HCT116 (cell line): ENCODE measurements around the gene RRAD. TPM values are rescaled to one million over a fixed set of nuclear protein-coding genes. Genes with fewer than 3 reads are reported as not detected.

ENCODE experiments used
- ATAC-seq: fragments of 200-7000 bp; cut with Tn5 transposase; 2 replicates; pipeline ENCODE4 v1.9.1; 2020; ENCODE audit warnings: mild to moderate bottlenecking, moderate library complexity
- BruUV-seq: library from RNA; stranded (reverse); fragments of 400-500 nt; replicated peaks from 2 replicates; lab custom pipeline; 2021; lab: Mats Ljungman, UMichigan
- CTCF ChIA-PET: fragments of 300-600 bp; sonication (Branson Sonifier 250); formaldehyde crosslinking; loops from one replicate; lab custom pipeline; 2021; ENCODE audit warnings: antibody characterized with exemption; lab: Charles Lee
- POLR2A ChIA-PET: fragments of 300-600, 350-600 bp; sonication (Branson Sonifier 250); formaldehyde crosslinking; loops from one replicate; lab custom pipeline; 2021; ENCODE audit warnings: antibody characterized with exemption; lab: Charles Lee
- RAD21 ChIA-PET, 2 experiments: fragments of 300-600 bp; sonication (Branson Sonifier 250); formaldehyde crosslinking; loops; one replicate each; lab custom pipeline; 2023; ENCODE audit warnings: low total read pairs in 2 of 2; ENCODE audit not compliant: uncharacterized antibody in 2 of 2, unreplicated experiment in 2 of 2, low non-redundant PET in 1 of 2; lab: Charles Lee
- DNase-seq: peaks from one replicate; pipeline ENCODE4 v3.0.0-alpha.2; 2010; ENCODE audit warnings: low read depth, low spot score
- H2AFZ ChIP-seq: fragments of 200-600 bp; shearing (Covaris generic), sonication (generic); 2 replicates; pipeline ENCODE4 v1.6.1; 2017; ENCODE audit warnings: low read depth, mixed run types, mixed read lengths, antibody characterized with exemption, low read length; ENCODE audit not compliant: poor library complexity, severe bottlenecking
- H3K27ac ChIP-seq: 2 replicates; pipeline ENCODE4 v1.5.1; 2012; ENCODE audit warnings: low read depth, low read length
- H3K27me3 ChIP-seq: fragments of 200-600 bp; sonication (generic); 2 replicates; pipeline ENCODE4 v1.6.1; 2016; ENCODE audit warnings: mixed run types, low read length, mixed read lengths; ENCODE audit not compliant: insufficient read depth
- H3K36me3 ChIP-seq, 2 experiments: fragments of 200-500 bp in 1 of 2; fragments of 200-600 bp in 1 of 2; sonication (Bioruptor generic) in 1 of 2; sonication (generic) in 1 of 2; 2 replicates each; pipeline versions ENCODE4 v1.5.1 to v1.6.1; 2014 to 2016; ENCODE audit warnings: low read length in 2 of 2, inconsistent platforms in 1 of 2, mixed read lengths in 1 of 2, mixed run types in 1 of 2; ENCODE audit not compliant: insufficient read depth in 2 of 2, control insufficient read depth in 1 of 2
- H3K4me1 ChIP-seq, 2 experiments: fragments of 200-600 bp in 1 of 2; sonication (generic) in 1 of 2; 2 replicates each; pipeline versions ENCODE4 v1.5.1 to v1.6.1; 2012 to 2017; ENCODE audit warnings: low read length in 2 of 2, inconsistent platforms in 1 of 2, mild to moderate bottlenecking in 1 of 2, mixed read lengths in 1 of 2, mixed run types in 1 of 2, moderate library complexity in 1 of 2; ENCODE audit not compliant: insufficient read depth in 2 of 2, control insufficient read depth in 1 of 2
- H3K4me2 ChIP-seq: fragments of 200-600 bp; sonication (generic); 2 replicates; pipeline ENCODE4 v1.6.1; 2017; ENCODE audit warnings: mixed run types, low read length, mixed read lengths
- H3K4me3 ChIP-seq, 2 experiments: fragments of 200-600 bp in 1 of 2; sonication (generic) in 1 of 2; replicated peaks in 1 of 2; 2 replicates each; pipeline ENCODE4 v1.5.1; 2011 to 2016; ENCODE audit warnings: low read length in 2 of 2, control low read depth in 1 of 2, low read depth in 1 of 2, mild to moderate bottlenecking in 1 of 2, mixed read lengths in 1 of 2, mixed run types in 1 of 2
- H3K79me2 ChIP-seq: fragments of 200-600 bp; sonication (generic); 2 replicates; pipeline ENCODE4 v1.6.1; 2017; ENCODE audit warnings: mild to moderate bottlenecking, mixed run types, low read length, moderate library complexity, mixed read lengths; ENCODE audit not compliant: insufficient read depth
- H3K9ac ChIP-seq: fragments of 200-600 bp; sonication (generic); 2 replicates; pipeline ENCODE4 v1.6.1; 2016; ENCODE audit warnings: low read length, mixed read lengths
- H3K9me2 ChIP-seq: fragments of 200-600 bp; sonication (generic), shearing (Covaris generic); 2 replicates; pipeline ENCODE4 v1.6.1; 2017; ENCODE audit warnings: mixed run types, mild to moderate bottlenecking, moderate library complexity; ENCODE audit not compliant: insufficient read depth
- H3K9me3 ChIP-seq, 2 experiments: fragments of 200-500 bp in 1 of 2; fragments of 200-600 bp in 1 of 2; sonication (Bioruptor generic) in 1 of 2; sonication (generic) in 1 of 2; 2 replicates each; pipeline ENCODE4 v1.6.1; 2014 to 2017; ENCODE audit warnings: low read length in 2 of 2, mixed read lengths in 2 of 2, inconsistent platforms in 1 of 2, low read depth in 1 of 2, mild to moderate bottlenecking in 1 of 2, mixed run types in 1 of 2, moderate library complexity in 1 of 2; ENCODE audit not compliant: control insufficient read depth in 1 of 2, insufficient read depth in 1 of 2
- H4K20me1 ChIP-seq: fragments of 200-600 bp; sonication (generic), shearing (Covaris generic); 2 replicates; pipeline ENCODE4 v1.6.1; 2017; ENCODE audit warnings: mixed run types, mild to moderate bottlenecking, moderate library complexity; ENCODE audit not compliant: insufficient read depth
- CBX3 ChIP-seq: IDR thresholded peaks from 2 replicates; pipeline ENCODE4 v1.6.1; 2012; ENCODE audit warnings: low read depth
- CEBPB ChIP-seq: IDR thresholded peaks from 2 replicates; pipeline ENCODE4 v1.6.1; 2012; ENCODE audit warnings: low read depth
- ELF1 ChIP-seq: IDR thresholded peaks from 2 replicates; pipeline ENCODE4 v1.6.1; 2012; ENCODE audit warnings: low read depth, borderline replicate concordance
- EZH2 ChIP-seq: fragments of 200-600 bp; sonication (generic); IDR thresholded peaks from 2 replicates; pipeline ENCODE4 v1.6.1; 2017; ENCODE audit warnings: antibody characterized with exemption, mixed run types
- FOSL1 ChIP-seq: IDR thresholded peaks from 2 replicates; pipeline ENCODE4 v1.6.1; 2012; ENCODE audit warnings: low read depth
- JUND ChIP-seq: IDR thresholded peaks from 2 replicates; pipeline ENCODE4 v1.6.1; 2012
- POLR2AphosphoS5 ChIP-seq: IDR thresholded peaks from 2 replicates; pipeline ENCODE4 v1.6.1; 2011; ENCODE audit warnings: mild to moderate bottlenecking, low read depth, low read length, moderate library complexity
- RAD21 ChIP-seq: IDR thresholded peaks from 2 replicates; pipeline ENCODE4 v1.6.1; 2012; ENCODE audit warnings: low read depth, mild to moderate bottlenecking
- REST ChIP-seq: IDR thresholded peaks from 2 replicates; pipeline ENCODE4 v1.6.1; 2012; ENCODE audit warnings: low read depth
- SIN3A ChIP-seq: IDR thresholded peaks from 2 replicates; pipeline ENCODE4 v1.6.1; 2012; ENCODE audit warnings: low read depth
- SRF ChIP-seq: IDR thresholded peaks from 2 replicates; pipeline ENCODE4 v1.6.1; 2012; ENCODE audit warnings: low read depth
- TCF7L2 ChIP-seq: IDR thresholded peaks from 2 replicates; pipeline ENCODE4 v1.7.0; 2011; ENCODE audit warnings: borderline replicate concordance, inconsistent platforms; ENCODE audit not compliant: insufficient read depth, insufficient read length; ENCODE audit errors: extremely low read depth
- YY1 ChIP-seq: IDR thresholded peaks from 2 replicates; pipeline ENCODE4 v1.6.1; 2011; ENCODE audit warnings: low read length, low read depth, moderate library complexity, mild to moderate bottlenecking; ENCODE audit not compliant: insufficient replicate concordance; ENCODE audit errors: extremely low read depth
- ZFX ChIP-seq: fragments of 450-650 bp; IDR thresholded peaks from 2 replicates; pipeline ENCODE4 v1.6.1; 2017
- ZNF274 ChIP-seq: fragments of 200-500 bp; sonication (Bioruptor generic); IDR thresholded peaks from 2 replicates; pipeline ENCODE4 v1.6.1; 2014; ENCODE audit warnings: mild to moderate bottlenecking, low read depth, low read length, inconsistent platforms
- intact Hi-C: fragments of 100-400 bp; cut with micrococcal nuclease; formaldehyde crosslinking; loops from 2 replicates; pipeline ENCODE4 v1.10.0; 2022
- total RNA-seq: library from RNA; stranded (reverse); gene quantifications from one replicate; pipeline ENCODE4 v1.2.1, GENCODE V29; 2021; ENCODE audit not compliant: unreplicated experiment
- TF ChIP-seq, protein P1 (sequence below): IDR thresholded peaks from 2 replicates; pipeline ENCODE4 v1.6.1; 2011; ENCODE audit warnings: mild to moderate bottlenecking, low read length, moderate library complexity; ENCODE audit not compliant: insufficient replicate concordance; ENCODE audit errors: extremely low read depth
- TF ChIP-seq, protein P2 (sequence below): IDR thresholded peaks from 2 replicates; pipeline ENCODE4 v1.6.1; 2012
- TF ChIP-seq, protein P3 (sequence below): IDR thresholded peaks from 2 replicates; pipeline ENCODE4 v1.6.1; 2012

Gene RRAD
- total RNA-seq, 1 experiment from 2014 or later = 2.2 TPM

- Histone ChIP-seq H3K4me2 (no peak overlapping the region), H3K9ac (no peak overlapping the region), H3K27ac (no peak overlapping the region), H3K4me1 (peaks cover 11 to 14% of the 10 kb centered on the region in 2 experiments; a peak in 3 of 4 replicates), H3K4me3 (no peak overlapping the region), H2AFZ (no peak overlapping the region), H3K79me2 (no peaks in the 10 kb centered on the region), H3K9me2 (no peaks in the 10 kb centered on the region), H3K36me3 (no peaks in the 10 kb centered on the region), H3K9me3 (peaks cover 0 to 6% of the 10 kb centered on the region in 2 experiments; a peak in 1 of 4 replicates), H4K20me1 (no peaks in the 10 kb centered on the region), H3K27me3 (no peaks in the 10 kb centered on the region)
- TF ChIP-seq POLR2AphosphoS5 = no peak
- no peak for TF ChIP-seq YY1
- no peak for TF ChIP-seq REST
- TF ChIP-seq ZNF274 = no peak
- no peak for TF ChIP-seq CEBPB
- TF ChIP-seq EZH2 = no peak
- no peak for TF ChIP-seq JUND
- TF ChIP-seq SRF = no peak
- TF ChIP-seq FOSL1 = no peak
- TF ChIP-seq SIN3A = no peak
- TF ChIP-seq, protein P1, sequence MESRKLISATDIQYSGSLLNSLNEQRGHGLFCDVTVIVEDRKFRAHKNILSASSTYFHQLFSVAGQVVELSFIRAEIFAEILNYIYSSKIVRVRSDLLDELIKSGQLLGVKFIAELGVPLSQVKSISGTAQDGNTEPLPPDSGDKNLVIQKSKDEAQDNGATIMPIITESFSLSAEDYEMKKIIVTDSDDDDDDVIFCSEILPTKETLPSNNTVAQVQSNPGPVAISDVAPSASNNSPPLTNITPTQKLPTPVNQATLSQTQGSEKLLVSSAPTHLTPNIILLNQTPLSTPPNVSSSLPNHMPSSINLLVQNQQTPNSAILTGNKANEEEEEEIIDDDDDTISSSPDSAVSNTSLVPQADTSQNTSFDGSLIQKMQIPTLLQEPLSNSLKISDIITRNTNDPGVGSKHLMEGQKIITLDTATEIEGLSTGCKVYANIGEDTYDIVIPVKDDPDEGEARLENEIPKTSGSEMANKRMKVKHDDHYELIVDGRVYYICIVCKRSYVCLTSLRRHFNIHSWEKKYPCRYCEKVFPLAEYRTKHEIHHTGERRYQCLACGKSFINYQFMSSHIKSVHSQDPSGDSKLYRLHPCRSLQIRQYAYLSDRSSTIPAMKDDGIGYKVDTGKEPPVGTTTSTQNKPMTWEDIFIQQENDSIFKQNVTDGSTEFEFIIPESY = no peak
- TF ChIP-seq ZFX = no peak
- TF ChIP-seq, protein P2, sequence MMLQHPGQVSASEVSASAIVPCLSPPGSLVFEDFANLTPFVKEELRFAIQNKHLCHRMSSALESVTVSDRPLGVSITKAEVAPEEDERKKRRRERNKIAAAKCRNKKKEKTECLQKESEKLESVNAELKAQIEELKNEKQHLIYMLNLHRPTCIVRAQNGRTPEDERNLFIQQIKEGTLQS = no peak
- no peak for TF ChIP-seq RAD21
- no peak for TF ChIP-seq ELF1
- TF ChIP-seq TCF7L2 = no peak
- no peak for TF ChIP-seq CBX3
- TF ChIP-seq, protein P3, sequence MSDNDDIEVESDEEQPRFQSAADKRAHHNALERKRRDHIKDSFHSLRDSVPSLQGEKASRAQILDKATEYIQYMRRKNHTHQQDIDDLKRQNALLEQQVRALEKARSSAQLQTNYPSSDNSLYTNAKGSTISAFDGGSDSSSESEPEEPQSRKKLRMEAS = no peak
- ChIA-PET CTCF (interaction anchor here (2.2 kb wide), 1 partner anchor 8 kb away, joined by 8 read pairs; the partner anchor contains the start of gene CES3), RAD21 (no interaction called here), POLR2A (no interaction called here)
- BruUV-seq = no TSS peak
- DNase-seq (no peak), ATAC-seq (no peak)
- intact Hi-C loops = loop anchor here (5.0 to 10.0 kb wide), 3 partner anchors 55 to 712 kb away; partner anchors contain the start of genes ACD, C16orf86, ENKD1 and FBXL8
These were observed 27.2 kb upstream of the RRAD start for GRCh38 chr16:66952430-66953110.
